Left lung (tissue), 14 donors: ENCODE results near the gene PRRX2. TPM values are rescaled to one million over a fixed set of nuclear protein-coding genes. Genes with fewer than 3 reads are reported as not detected.
A peak's percentile ranks its signal among the peaks of the same experiment; 100 is the strongest.

Source experiments
- ATAC-seq: fragments of 200-7000 bp; cut with Tn5 transposase; one replicate; pipeline ENCODE4 v1.9.1; 2020; ENCODE audit warnings: moderate library complexity
- DNase-seq, 4 donors: peaks; one replicate each; pipeline ENCODE4 v3.0.0-alpha.2; 2013 to 2020
- H3K27ac ChIP-seq, 2 donors: fragments of 200-600 bp; sonication (generic) in 1 of 2; one replicate each; pipeline versions ENCODE4 v1.5.0 to v1.8.0; 2020 to 2021
- H3K27me3 ChIP-seq, 2 donors: fragments of 200-600 bp; sonication (generic) in 1 of 2; one replicate each; pipeline versions ENCODE4 v1.5.0 to v1.8.0; 2020 to 2021
- H3K36me3 ChIP-seq, 2 donors: fragments of 200-600 bp; sonication (generic) in 1 of 2; one replicate each; pipeline versions ENCODE4 v1.5.0 to v1.8.0; 2020 to 2021
- H3K4me1 ChIP-seq, 2 donors: fragments of 200-600 bp; one replicate each; pipeline ENCODE4 v1.8.0; 2021
- H3K4me3 ChIP-seq, 2 donors: fragments of 200-600 bp; sonication (generic) in 1 of 2; one replicate each; pipeline versions ENCODE4 v1.5.0 to v1.8.0; 2020 to 2021; ENCODE audit warnings: mild to moderate bottlenecking in 1 of 2
- H3K9me3 ChIP-seq, 2 donors: fragments of 200-600 bp; sonication (generic) in 1 of 2; one replicate each; pipeline versions ENCODE4 v1.5.0 to v1.8.0; 2020 to 2021
- CTCF ChIP-seq, 2 donors: fragments of 200-600 bp; sonication (generic) in 1 of 2; IDR thresholded peaks; one replicate each; pipeline versions ENCODE4 v1.5.0 to v1.8.0; 2021; ENCODE audit warnings: antibody characterized with exemption in 2 of 2
- intact Hi-C, 2 donors: fragments of 100-400 bp; cut with DNase I; formaldehyde crosslinking; loops; one replicate each; pipeline versions ENCODE4 v1.11.2 to v1.14.2; 2022
- long read RNA-seq, 12 donors: library from polyadenylated mRNA in 2 of 12; unstranded in 2 of 12; transcript quantifications; one replicate each; pipeline ENCODE4 v2.0.0 and lab custom pipeline, GENCODE V29; 2019 to 2026
- polyA plus RNA-seq, 6 donors: library from polyadenylated mRNA; unstranded; fragments of 120-200 nt; gene quantifications; one replicate each; pipeline ENCODE4 v1.2.1, GENCODE V29; 2013; ENCODE audit not compliant: insufficient read length in 6 of 6
- total RNA-seq, 2 donors: library from RNA; stranded (reverse); fragmentation: NEBNext Ultra II Directional; extraction: Animal tissue kit (Norgen Biotek cat#: 25700); gene quantifications; one replicate each; pipeline ENCODE4 v1.2.1, GENCODE V29; 2021
- donor health status: DM: no; HTN: yes; CAD: no.
- donor health status: DM: no; HTN: no; CAD: no.

Gene PRRX2
- total RNA-seq (1 to 10 TPM; 1.7 to 5.6 TPM), polyA plus RNA-seq (1 to 10 TPM in 2 of 6 donors, under 1 TPM in 4; 0.56 to 1.2 (median 0.93) TPM)
- long read RNA-seq, donor 1, partial matches to known transcripts, result 0 of 1 reads
- long read RNA-seq, donor 1, other reads (novel, unspliced or antisense), result 0 of 1 reads
- long read RNA-seq, donor 2, partial matches to known transcripts, result 0 of 3 reads
- long read RNA-seq, donor 2, other reads (novel, unspliced or antisense), result 0 of 3 reads
- long read RNA-seq, donor 3, partial matches to known transcripts, result 6 of 6 reads
- long read RNA-seq, donor 3, other reads (novel, unspliced or antisense), result 0 of 6 reads
- long read RNA-seq, donor 4, partial matches to known transcripts, result 0 of 1 reads
- long read RNA-seq, donor 4, other reads (novel, unspliced or antisense), result 0 of 1 reads
- long read RNA-seq, donor 5, partial matches to known transcripts, result 0 of 1 reads
- long read RNA-seq, donor 5, other reads (novel, unspliced or antisense), result 0 of 1 reads
- long read RNA-seq, donor 6, partial matches to known transcripts, result 0 of 3 reads
- long read RNA-seq, donor 6, other reads (novel, unspliced or antisense), result 0 of 3 reads
- long read RNA-seq, donor 7, result 0 reads
- long read RNA-seq, donor 8, partial matches to known transcripts, result 0 of 1 reads
- long read RNA-seq, donor 8, other reads (novel, unspliced or antisense), result 0 of 1 reads
- long read RNA-seq, donor 9, result 0 reads
- long read RNA-seq, donor 10, partial matches to known transcripts, result 0 of 3 reads
- long read RNA-seq, donor 10, other reads (novel, unspliced or antisense), result 3 of 3 reads
- long read RNA-seq, donor 11, result 0 reads
- long read RNA-seq, donor 12, partial matches to known transcripts, result 0 of 1 reads
- long read RNA-seq, donor 12, other reads (novel, unspliced or antisense), result 0 of 1 reads

- Histone ChIP-seq H3K4me1 (peaks cover 5 to 12% of the 10 kb centered on the region in 2 donors), H3K4me3 (peak within 1 kb of the TSS; percentile 9 to 32), H3K9me3 (no peaks in the 10 kb centered on the region), H3K36me3 (no peaks in the 10 kb centered on the region), H3K27me3 (peaks cover 10 to 84% of the 10 kb centered on the region in 2 donors), H3K27ac (no peak within 1 kb of the TSS)
- peak; percentile 47 for ATAC-seq
- intact Hi-C loops, result no loop called here
- no peak for TF ChIP-seq CTCF (IDR thresholded peaks at IDR 0.05)
- peak in 2 of 4 donors; percentile 24 to 30 for DNase-seq
Observed at GRCh38 chr9:129665389-129665775, at the start of gene PRRX2. TSS of gene PRRX2 (plus strand) at chr9:129665647. CDS start at chr9:129665868, 221 bp downstream.

- Histone ChIP-seq H3K4me1 (peaks cover 11 to 16% of the 10 kb centered on the region in 2 donors), H3K27ac (no peak overlapping the region), H3K36me3 (no peaks in the 10 kb centered on the region), H3K4me3 (no peak overlapping the region), H3K27me3 (peaks cover 0 to 47% of the 10 kb centered on the region in 2 donors), H3K9me3 (no peaks in the 10 kb centered on the region)
- DNase-seq, result peak in 1 of 4 donors; percentile 20
- intact Hi-C loops, result loop anchor here (10.0 kb wide), 2 partner anchors 442 to 472 kb away; partner anchors contain the start of gene IER5L (in 1 of the 2)
- peak; percentile 64 for ATAC-seq
- peak in 1 of 2 donors; percentile 25 for TF ChIP-seq CTCF (IDR thresholded peaks at IDR 0.05)
Observed at GRCh38 chr9:129617167-129617566, 48.3 kb upstream of the PRRX2 start.

- H3K36me3 ChIP-seq, result no peaks in the 10 kb centered on the region
- TF ChIP-seq CTCF (IDR thresholded peaks at IDR 0.05), result no peak
- ATAC-seq, result peak; percentile 3
Observed at GRCh38 chr9:129619787-129620668, 45.4 kb upstream of the PRRX2 start.

GRCh38 chr9:129620669-129621295 lies 44.7 kb upstream of the PRRX2 start, which contains the start of gene C9orf50:
TSS of gene C9orf50 (minus strand) at chr9:129621101. CDS start at chr9:129620574, 527 bp downstream.
- no peak for ATAC-seq
- TF ChIP-seq CTCF (IDR thresholded peaks at IDR 0.05), result no peak
- DNase-seq, result no peak
- peaks cover 0 to 36% of the 10 kb centered on the region in 2 donors for H3K27me3 ChIP-seq
- intact Hi-C loops, result no loop called here
- H3K4me1 ChIP-seq, result peaks cover 18 to 42% of the 10 kb centered on the region in 2 donors
- no peaks in the 10 kb centered on the region for H3K9me3 ChIP-seq
- H3K36me3 ChIP-seq, result no peaks in the 10 kb centered on the region
- H3K27ac ChIP-seq, result peak within 1 kb of the TSS in 1 of 2 donors; percentile 13
- H3K4me3 ChIP-seq, result peak within 1 kb of the TSS; percentile 34 to 39

More at GRCh38 chr9:129619787-129620668, 45.4 kb upstream of the PRRX2 start:
- intact Hi-C loops, result loop anchor here (10.0 kb wide), 2 partner anchors 445 to 475 kb away; partner anchors contain the start of gene IER5L (in 1 of the 2)
- peak in 3 of 4 donors; percentile 42 to 80 (median 68) for DNase-seq
- peaks cover 12 to 34% of the 10 kb centered on the region in 2 donors for H3K4me1 ChIP-seq
- H3K27ac ChIP-seq, result peak overlapping the region in 1 of 2 donors; percentile 13
- H3K4me3 ChIP-seq, result peak overlapping the region; percentile 34 to 39
- H3K27me3 ChIP-seq, result peaks cover 0 to 36% of the 10 kb centered on the region in 2 donors
- H3K9me3 ChIP-seq, result no peaks in the 10 kb centered on the region
